OCI-LY7 (cell line): Measurements from ENCODE around the gene AMPD1. TPM values are rescaled to one million over a fixed set of nuclear protein-coding genes. Genes with fewer than 3 reads are reported as not detected.

Experiments
- BruUV-seq: library from RNA; stranded (reverse); fragments of 400-500 nt; replicated peaks from 2 replicates; lab custom pipeline; 2021; lab: Mats Ljungman, UMichigan
- CTCF ChIA-PET: fragments of 300-600 bp; sonication (Branson Sonifier 250); formaldehyde crosslinking; loops from one replicate; lab custom pipeline; 2022; ENCODE audit warnings: antibody characterized with exemption; ENCODE audit not compliant: unreplicated experiment; lab: Charles Lee
- POLR2A ChIA-PET: fragments of 300-600 bp; sonication (Branson Sonifier 250); formaldehyde crosslinking; loops from one replicate; lab custom pipeline; 2022; ENCODE audit warnings: antibody characterized with exemption; lab: Charles Lee
- DNase-seq: peaks from one replicate; pipeline ENCODE4 v3.0.0-alpha.2; 2015; ENCODE audit warnings: low spot score
- H2AFZ ChIP-seq: fragments of 200-600 bp; sonication (generic), shearing (Covaris generic); 2 replicates; pipeline ENCODE4 v1.6.1; 2014; ENCODE audit warnings: mild to moderate bottlenecking, antibody characterized with exemption, low read length, moderate library complexity
- H3K27ac ChIP-seq: fragments of 200-600 bp; sonication (generic); 2 replicates; pipeline ENCODE4 v1.5.1; 2014; ENCODE audit warnings: mixed run types, low read depth, mild to moderate bottlenecking, moderate library complexity, low read length, inconsistent platforms; ENCODE audit not compliant: poor library complexity, severe bottlenecking
- H3K36me3 ChIP-seq: fragments of 200-600 bp; sonication (generic); 2 replicates; pipeline ENCODE4 v1.6.1; 2014; ENCODE audit warnings: mild to moderate bottlenecking, antibody characterized with exemption, low read length, moderate library complexity, mixed read lengths; ENCODE audit not compliant: insufficient read depth
- H3K4me1 ChIP-seq: fragments of 200-600 bp; sonication (generic); 2 replicates; pipeline ENCODE4 v1.5.1; 2014; ENCODE audit warnings: mild to moderate bottlenecking, low read length; ENCODE audit not compliant: insufficient read depth, poor library complexity, severe bottlenecking
- H3K4me2 ChIP-seq: fragments of 200-600 bp; sonication (generic); 2 replicates; pipeline ENCODE4 v1.6.1; 2014; ENCODE audit warnings: mild to moderate bottlenecking, low read length
- H3K4me3 ChIP-seq: fragments of 200-600 bp; sonication (generic); 2 replicates; pipeline ENCODE4 v1.5.1; 2014; ENCODE audit warnings: mild to moderate bottlenecking, low read depth, low read length; ENCODE audit not compliant: poor library complexity, severe bottlenecking
- H3K79me2 ChIP-seq: fragments of 200-600 bp; sonication (generic); 2 replicates; pipeline ENCODE4 v1.6.1; 2016; ENCODE audit warnings: low read depth, mild to moderate bottlenecking, low read length, moderate library complexity, mixed read lengths; ENCODE audit not compliant: insufficient read depth
- H3K9me2 ChIP-seq: fragments of 200-600 bp; sonication (generic); 2 replicates; pipeline ENCODE4 v1.6.1; 2016; ENCODE audit warnings: mild to moderate bottlenecking, low read length, mixed read lengths; ENCODE audit not compliant: insufficient read depth
- H3K9me3 ChIP-seq: fragments of 200-600 bp; sonication (generic); 2 replicates; pipeline ENCODE4 v1.6.1; 2014; ENCODE audit warnings: mild to moderate bottlenecking, mixed run types, low read length, mixed read lengths
- H4K20me1 ChIP-seq: fragments of 200-600 bp; sonication (generic); 2 replicates; pipeline ENCODE4 v1.6.1; 2014; ENCODE audit warnings: mild to moderate bottlenecking, antibody characterized with exemption, low read length, moderate library complexity, mixed read lengths; ENCODE audit not compliant: insufficient read depth
- EZH2phosphoT487 ChIP-seq: fragments of 200-600 bp; sonication (generic); IDR thresholded peaks from 2 replicates; pipeline ENCODE4 v1.6.1; 2018; ENCODE audit warnings: low read depth, borderline replicate concordance, mild to moderate bottlenecking, mixed run types, antibody characterized with exemption, low read length, moderate library complexity, mixed read lengths
- intact Hi-C: fragments of 100-400 bp; cut with micrococcal nuclease; formaldehyde crosslinking; loops from one replicate; pipeline ENCODE4 v1.10.0; 2022; ENCODE audit not compliant: unreplicated experiment
- total RNA-seq, 2 experiments: library from RNA; depleted of rRNA in 1 of 2; stranded (reverse); fragments of >200 nt in 1 of 2; shearing (Covaris generic) in 1 of 2; gene quantifications; 2 replicates each; pipeline ENCODE4 v1.2.3, GENCODE V29; 2014 to 2022
- TF ChIP-seq, protein P1 (sequence below): fragments of 200-600 bp; sonication (generic); conservative IDR thresholded peaks from 2 replicates; pipeline ENCODE4 v1.5.1; 2014; ENCODE audit warnings: mild to moderate bottlenecking, antibody characterized with exemption, low read length, moderate library complexity, mixed read lengths

Gene AMPD1
- total RNA-seq, 2 experiments from 2014 or later = not detected

DNA sequence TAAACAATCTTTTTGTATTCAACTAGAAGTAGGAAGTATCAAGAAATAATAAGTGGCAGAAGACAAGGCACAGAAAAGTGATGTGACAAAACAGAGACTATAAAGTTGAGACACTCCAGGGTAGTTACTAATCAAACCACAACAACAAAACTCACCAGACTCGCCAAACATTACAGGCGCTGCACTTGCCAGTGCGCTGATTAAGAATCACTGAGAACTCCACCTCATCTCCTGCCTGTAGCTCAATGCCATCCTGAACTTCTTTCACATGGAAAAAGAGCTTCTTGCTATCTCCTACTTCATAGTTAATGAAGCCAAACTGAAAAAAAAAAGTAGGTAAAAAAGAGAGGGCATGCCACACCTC is 24.1 kb upstream of the AMPD1 start:
- TF ChIP-seq EZH2phosphoT487 = no peak
- TF ChIP-seq, protein P1, sequence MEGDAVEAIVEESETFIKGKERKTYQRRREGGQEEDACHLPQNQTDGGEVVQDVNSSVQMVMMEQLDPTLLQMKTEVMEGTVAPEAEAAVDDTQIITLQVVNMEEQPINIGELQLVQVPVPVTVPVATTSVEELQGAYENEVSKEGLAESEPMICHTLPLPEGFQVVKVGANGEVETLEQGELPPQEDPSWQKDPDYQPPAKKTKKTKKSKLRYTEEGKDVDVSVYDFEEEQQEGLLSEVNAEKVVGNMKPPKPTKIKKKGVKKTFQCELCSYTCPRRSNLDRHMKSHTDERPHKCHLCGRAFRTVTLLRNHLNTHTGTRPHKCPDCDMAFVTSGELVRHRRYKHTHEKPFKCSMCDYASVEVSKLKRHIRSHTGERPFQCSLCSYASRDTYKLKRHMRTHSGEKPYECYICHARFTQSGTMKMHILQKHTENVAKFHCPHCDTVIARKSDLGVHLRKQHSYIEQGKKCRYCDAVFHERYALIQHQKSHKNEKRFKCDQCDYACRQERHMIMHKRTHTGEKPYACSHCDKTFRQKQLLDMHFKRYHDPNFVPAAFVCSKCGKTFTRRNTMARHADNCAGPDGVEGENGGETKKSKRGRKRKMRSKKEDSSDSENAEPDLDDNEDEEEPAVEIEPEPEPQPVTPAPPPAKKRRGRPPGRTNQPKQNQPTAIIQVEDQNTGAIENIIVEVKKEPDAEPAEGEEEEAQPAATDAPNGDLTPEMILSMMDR = no peak
- H3K4me1 ChIP-seq = peaks cover 16% of the 10 kb centered on the region
- no peak overlapping the region for H2AFZ ChIP-seq
- H3K27ac ChIP-seq = no peak overlapping the region
- H3K4me3 ChIP-seq = no peak overlapping the region
- DNase-seq = no peak
- BruUV-seq = no TSS peak
- no peaks in the 10 kb centered on the region for H4K20me1 ChIP-seq
- intact Hi-C loops = loop anchor here (5.0 to 10.0 kb wide), 2 partner anchors 33 to 145 kb away; no protein-coding TSS in a partner anchor
- CTCF ChIA-PET = no interaction called here
- peaks cover 34% of the 10 kb centered on the region for H3K79me2 ChIP-seq
- H3K4me2 ChIP-seq = no peak overlapping the region
- POLR2A ChIA-PET = interaction anchor here (0.9 to 1.3 kb wide), 3 partner anchors 18 to 31 kb away, joined by 3 to 4 read pairs (median 4); no protein-coding TSS in a partner anchor
- peaks cover 94% of the 10 kb centered on the region for H3K36me3 ChIP-seq
- no peaks in the 10 kb centered on the region for H3K9me2 ChIP-seq
- H3K9me3 ChIP-seq = no peaks in the 10 kb centered on the region

DNA sequence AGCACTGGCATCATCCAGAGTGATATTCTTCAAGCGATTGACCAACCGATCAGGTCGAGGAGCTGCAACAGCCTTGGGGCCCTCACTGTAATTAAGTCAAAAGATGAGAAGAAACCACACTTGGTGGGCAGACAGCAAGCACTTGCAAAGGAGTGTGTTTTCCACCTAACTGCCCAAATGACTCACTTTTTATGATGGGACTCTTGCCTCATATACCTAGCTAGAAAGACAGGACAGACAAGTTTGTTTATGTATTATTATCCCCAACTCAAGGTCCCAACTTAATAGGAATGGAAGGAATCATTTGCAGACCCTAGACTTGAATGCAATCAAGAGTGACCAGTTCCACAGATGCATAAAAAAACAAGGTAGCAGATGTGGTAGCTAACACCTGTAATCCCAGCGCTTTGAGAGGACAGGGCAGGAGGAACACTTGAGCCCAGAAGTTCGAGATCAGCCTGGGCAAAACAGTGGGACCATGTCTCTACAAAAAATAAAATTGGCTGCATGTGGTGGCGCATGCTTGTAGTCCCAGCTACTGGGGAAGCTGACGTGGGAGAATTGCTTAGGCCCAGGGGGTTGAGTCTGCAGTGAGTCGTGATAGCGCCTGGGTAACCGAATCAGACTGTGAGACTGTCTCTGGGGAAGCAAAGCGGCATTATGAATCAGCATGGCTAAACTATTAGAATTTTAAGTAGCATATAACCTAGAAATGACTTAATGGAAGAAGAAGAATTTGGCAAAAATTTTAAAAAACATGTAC is 23.5 kb upstream of the AMPD1 start:
- no peak overlapping the region for H3K4me2 ChIP-seq
- POLR2A ChIA-PET = interaction anchor here (1.3 kb wide), 1 partner anchor 21 kb away, joined by 4 read pairs; no protein-coding TSS in a partner anchor
- peaks cover 16% of the 10 kb centered on the region for H3K4me1 ChIP-seq
- CTCF ChIA-PET = no interaction called here
- no peak overlapping the region for H2AFZ ChIP-seq
- TF ChIP-seq EZH2phosphoT487 = no peak
- TF ChIP-seq, protein P1 = no peak
- BruUV-seq = no TSS peak
- no peaks in the 10 kb centered on the region for H4K20me1 ChIP-seq
- no peak overlapping the region for H3K27ac ChIP-seq
- H3K36me3 ChIP-seq = peaks cover 94% of the 10 kb centered on the region
- no peaks in the 10 kb centered on the region for H3K9me2 ChIP-seq
- H3K79me2 ChIP-seq = peaks cover 35% of the 10 kb centered on the region
- no peaks in the 10 kb centered on the region for H3K9me3 ChIP-seq
- DNase-seq = no peak
- intact Hi-C loops = loop anchor here (5.0 to 10.0 kb wide), 2 partner anchors 33 to 144 kb away; no protein-coding TSS in a partner anchor
- H3K4me3 ChIP-seq = no peak overlapping the region
